ENCODE measurements around the gene RNF157. TPM values are rescaled to one million over a fixed set of nuclear protein-coding genes. Genes with fewer than 3 reads are reported as not detected.

RNF157 gene
- polyA plus RNA-seq, 2 of the 4 experiments (the other 2 are of a cell fraction) = 7.2 to 8.5 TPM

GRCh38 chr17:76176701-76177574 is 63.4 kb downstream of the RNF157 start:
- DNase-seq (ENCODE audit: low read depth in 1 of 2, low spot score in 1 of 2) = no peak
- 90% methylated on average over 26 of the region's 34 CpGs for whole genome bisulfite sequencing (ENCODE audit: missing lambda C conversion rate)
- no peak overlapping the region for H3K4me2 ChIP-seq
- H3K27ac ChIP-seq = no peak overlapping the region
- H3K4me3 ChIP-seq = no peak overlapping the region
- no peak for FAIRE-seq
- H3K9me3 ChIP-seq = no peaks in the 10 kb centered on the region
- no peak; a peak in 1 of 6 replicates for ATAC-seq
- no peaks in the 10 kb centered on the region for H3K4me1 ChIP-seq
- CTCF ChIA-PET = interaction anchor here (0.6 to 16.1 kb wide), 10 partner anchors 9 to 171 kb away, joined by 3 to 206 read pairs (median 4); no protein-coding TSS in a partner anchor
- POLR2A ChIA-PET = interaction anchor here (0.7 kb wide), 1 partner anchor 95 kb away, joined by 3 read pairs; no protein-coding TSS in a partner anchor
- TF ChIP-seq HOXB13 (CRISPR knock-in tag; IDR thresholded peaks at IDR 0.05; ENCODE audit: low read depth) (no peak), CBX8 (IDR thresholded peaks at IDR 0.05) (no peak), CHD4 (IDR thresholded peaks at IDR 0.05; ENCODE audit: borderline replicate concordance) (no peak), BHLHE40 (IDR thresholded peaks at IDR 0.05; ENCODE audit: low read depth, low read length) (no peak), REST (IDR thresholded peaks at IDR 0.05) (no peak), SREBF2 (IDR thresholded peaks at IDR 0.05) (no peak), HOXA7 (CRISPR knock-in tag; IDR thresholded peaks at IDR 0.05) (no peak), EHMT2 (IDR thresholded peaks at IDR 0.05; ENCODE audit: low read depth) (no peak), MAFK (IDR thresholded peaks at IDR 0.05; ENCODE audit: partially characterized antibody) (no peak)

- TF ChIP-seq USF2 (IDR thresholded peaks at IDR 0.05) (no peak), FOSL2 (IDR thresholded peaks at IDR 0.05) (no peak), FOSL2 (CRISPR knock-in tag; IDR thresholded peaks at IDR 0.05) (no peak), MYC (IDR thresholded peaks at IDR 0.05; ENCODE audit: borderline replicate concordance, low read length) (no peak), HOXA7 (CRISPR knock-in tag; IDR thresholded peaks at IDR 0.05) (no peak), POLR2A (IDR thresholded peaks at IDR 0.05; ENCODE audit: low read length) (no peak), BHLHE40 (IDR thresholded peaks at IDR 0.05; ENCODE audit: low read depth, low read length) (no peak), FOXS1 (CRISPR knock-in tag; IDR thresholded peaks at IDR 0.05) (no peak), HOXB13 (CRISPR knock-in tag; IDR thresholded peaks at IDR 0.05; ENCODE audit: low read depth) (no peak), PBX3 (IDR thresholded peaks at IDR 0.05) (no peak), EHMT2 (IDR thresholded peaks at IDR 0.05; ENCODE audit: low read depth) (no peak), SMC3 (IDR thresholded peaks at IDR 0.05) (no peak), ESRRA (IDR thresholded peaks at IDR 0.05; ENCODE audit: borderline replicate concordance, low read length) (no peak)
- ChIA-PET CTCF (interaction anchor here (0.9 to 13.7 kb wide), 10 partner anchors 8 to 159 kb away, joined by 3 to 178 read pairs (median 3); no protein-coding TSS in a partner anchor), POLR2A (interaction anchor here (0.6 kb wide), 1 partner anchor 30 kb away, joined by 5 read pairs; no protein-coding TSS in a partner anchor)
- no peak overlapping the region for H3K4me3 ChIP-seq
- WGBS (ENCODE audit: missing lambda C conversion rate) = 72% methylated on average over 9 of the region's 9 CpGs
- DNase-seq (ENCODE audit: low read depth in 1 of 2, low spot score in 1 of 2) (no peak), FAIRE-seq (no peak), ATAC-seq (no peak)
- no peaks in the 10 kb centered on the region for H3K4me1 ChIP-seq
- no peak overlapping the region for H3K27ac ChIP-seq
- no peak overlapping the region for H3K4me2 ChIP-seq
- H3K9me3 ChIP-seq = no peaks in the 10 kb centered on the region
Observed at GRCh38 chr17:76174037-76174436, 66.3 kb downstream of the RNF157 start.
